Nephron (organoid): ENCODE measurements around the gene SCAMP5.

Source experiments
- H3K27ac Mint-ChIP-seq, 3 experiments: 2 replicates each; pipeline ENCODE4 v1.8.0; 2020; ENCODE audit warnings: mixed read lengths in 3 of 3, mild to moderate bottlenecking in 2 of 3, moderate library complexity in 1 of 3
- H3K27me3 Mint-ChIP-seq: 2 replicates; pipeline ENCODE4 v1.8.0; 2021; ENCODE audit warnings: low read depth, mild to moderate bottlenecking, moderate library complexity, mixed read lengths
- H3K36me3 Mint-ChIP-seq: 2 replicates; pipeline ENCODE4 v1.8.0; 2020; ENCODE audit warnings: low read depth, mixed read lengths
- H3K4me1 Mint-ChIP-seq: 2 replicates; pipeline ENCODE4 v1.8.0; 2020; ENCODE audit warnings: mixed read lengths
- H3K4me3 Mint-ChIP-seq, 3 experiments: 2 replicates each; pipeline ENCODE4 v1.8.0; 2020; ENCODE audit warnings: mild to moderate bottlenecking in 3 of 3, mixed read lengths in 3 of 3, moderate library complexity in 2 of 3
- H3K9me3 Mint-ChIP-seq: 2 replicates; pipeline ENCODE4 v1.8.0; 2020; ENCODE audit warnings: mixed read lengths
- TF ChIP-seq, protein P1 (sequence below), 3 experiments: fragments of 200-600 bp; sonication (generic); IDR thresholded peaks; one replicate each; pipeline ENCODE4 v1.5.0; 2021; ENCODE audit warnings: antibody characterized with exemption in 3 of 3; ENCODE audit not compliant: unreplicated experiment in 3 of 3

Gene SCAMP5

GRCh38 chr15:74959586-74959939 lies 35.8 kb upstream of the SCAMP5 start:
- Mint-ChIP-seq H3K4me3 (peak overlapping the region; percentile 75 to 80 (median 79)), H3K9me3 (no peaks in the 10 kb centered on the region), H3K27me3 (peaks cover 92% of the 10 kb centered on the region), H3K27ac (peak overlapping the region in 1 of 3 experiments; percentile 80), H3K36me3 (no peaks in the 10 kb centered on the region), H3K4me1 (peaks cover 20% of the 10 kb centered on the region)
- TF ChIP-seq, protein P1, sequence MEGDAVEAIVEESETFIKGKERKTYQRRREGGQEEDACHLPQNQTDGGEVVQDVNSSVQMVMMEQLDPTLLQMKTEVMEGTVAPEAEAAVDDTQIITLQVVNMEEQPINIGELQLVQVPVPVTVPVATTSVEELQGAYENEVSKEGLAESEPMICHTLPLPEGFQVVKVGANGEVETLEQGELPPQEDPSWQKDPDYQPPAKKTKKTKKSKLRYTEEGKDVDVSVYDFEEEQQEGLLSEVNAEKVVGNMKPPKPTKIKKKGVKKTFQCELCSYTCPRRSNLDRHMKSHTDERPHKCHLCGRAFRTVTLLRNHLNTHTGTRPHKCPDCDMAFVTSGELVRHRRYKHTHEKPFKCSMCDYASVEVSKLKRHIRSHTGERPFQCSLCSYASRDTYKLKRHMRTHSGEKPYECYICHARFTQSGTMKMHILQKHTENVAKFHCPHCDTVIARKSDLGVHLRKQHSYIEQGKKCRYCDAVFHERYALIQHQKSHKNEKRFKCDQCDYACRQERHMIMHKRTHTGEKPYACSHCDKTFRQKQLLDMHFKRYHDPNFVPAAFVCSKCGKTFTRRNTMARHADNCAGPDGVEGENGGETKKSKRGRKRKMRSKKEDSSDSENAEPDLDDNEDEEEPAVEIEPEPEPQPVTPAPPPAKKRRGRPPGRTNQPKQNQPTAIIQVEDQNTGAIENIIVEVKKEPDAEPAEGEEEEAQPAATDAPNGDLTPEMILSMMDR (IDR thresholded peaks at IDR 0.05; ENCODE audit: unreplicated experiment in 3 of 3): no peak

GRCh38 chr15:74960286-74960685 lies 35.1 kb upstream of the SCAMP5 start:
- TF ChIP-seq, protein P1 (IDR thresholded peaks at IDR 0.05; ENCODE audit: unreplicated experiment in 3 of 3): no peak

DNA sequence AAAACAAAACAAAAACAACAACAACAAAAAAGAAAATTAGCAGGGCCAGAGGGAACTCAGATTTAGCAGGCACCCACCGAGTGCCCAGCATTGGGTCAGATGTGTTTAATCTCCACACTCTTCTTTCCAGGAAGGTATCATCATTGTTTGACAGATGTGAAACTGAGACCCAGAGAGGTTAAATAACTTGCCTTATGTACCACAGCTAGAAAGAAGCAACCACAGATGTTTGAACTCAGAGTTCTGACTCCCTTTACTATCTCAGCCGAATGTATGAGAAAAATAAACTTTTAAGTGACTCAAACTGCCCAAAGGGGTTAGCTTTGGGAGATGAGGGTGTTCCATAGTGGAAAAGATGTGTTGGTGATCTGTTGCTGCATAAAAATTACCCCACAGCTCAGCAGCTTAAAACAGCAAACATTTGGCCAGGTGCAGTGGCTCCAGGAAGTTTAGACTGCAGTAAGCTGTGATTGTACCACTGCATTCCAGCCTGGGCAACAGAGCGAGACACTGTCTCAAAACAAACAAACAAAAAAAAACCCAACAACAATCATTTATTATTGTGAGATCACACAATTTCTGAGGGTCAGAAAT lies 34.3 kb upstream of the SCAMP5 start:
- no peaks in the 10 kb centered on the region for H3K9me3 Mint-ChIP-seq
- H3K27me3 Mint-ChIP-seq: peaks cover 77% of the 10 kb centered on the region
- TF ChIP-seq, protein P1 (IDR thresholded peaks at IDR 0.05; ENCODE audit: unreplicated experiment in 3 of 3): no peak
- H3K36me3 Mint-ChIP-seq: no peaks in the 10 kb centered on the region
- H3K4me3 Mint-ChIP-seq: peak overlapping the region in 1 of 3 experiments; percentile 28
- peaks cover 20% of the 10 kb centered on the region for H3K4me1 Mint-ChIP-seq
- peak overlapping the region in 1 of 3 experiments; percentile 14 for H3K27ac Mint-ChIP-seq

More at GRCh38 chr15:74960286-74960685, 35.1 kb upstream of the SCAMP5 start:
- H3K4me3 Mint-ChIP-seq: no peak overlapping the region
- no peak overlapping the region for H3K27ac Mint-ChIP-seq
- peaks cover 20% of the 10 kb centered on the region for H3K4me1 Mint-ChIP-seq
- no peaks in the 10 kb centered on the region for H3K9me3 Mint-ChIP-seq
- peaks cover 85% of the 10 kb centered on the region for H3K27me3 Mint-ChIP-seq
- H3K36me3 Mint-ChIP-seq: no peaks in the 10 kb centered on the region

GRCh38 chr15:74961616-74962015 lies 33.7 kb upstream of the SCAMP5 start:
- Mint-ChIP-seq H3K27ac (peak overlapping the region in 1 of 3 experiments; percentile 14), H3K4me1 (peaks cover 20% of the 10 kb centered on the region), H3K9me3 (no peaks in the 10 kb centered on the region), H3K36me3 (no peaks in the 10 kb centered on the region), H3K4me3 (no peak overlapping the region), H3K27me3 (peaks cover 80% of the 10 kb centered on the region)
- TF ChIP-seq, protein P1 (IDR thresholded peaks at IDR 0.05; ENCODE audit: unreplicated experiment in 3 of 3): no peak

DNA sequence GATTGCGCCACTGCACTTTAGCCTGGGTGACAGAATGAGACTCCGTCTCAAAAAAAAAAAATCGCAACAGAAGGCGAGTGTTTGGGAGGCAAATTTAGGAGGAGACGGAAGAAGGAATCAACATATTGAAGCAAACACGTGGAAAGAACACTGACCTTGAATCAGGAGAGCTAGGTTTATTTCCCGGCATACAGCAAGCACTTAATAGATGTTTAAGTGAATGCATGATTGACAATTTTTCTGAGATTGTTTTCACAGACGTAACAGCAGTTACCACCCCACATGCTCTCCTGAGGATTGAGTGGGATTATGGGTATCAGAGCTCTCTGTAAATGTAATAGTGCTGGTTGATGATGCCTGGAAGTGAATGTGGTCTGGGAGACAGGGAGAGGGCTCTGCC lies 33.1 kb upstream of the SCAMP5 start:
- Mint-ChIP-seq H3K4me3 (no peak overlapping the region), H3K27ac (no peak overlapping the region), H3K36me3 (no peaks in the 10 kb centered on the region), H3K9me3 (no peaks in the 10 kb centered on the region), H3K27me3 (peaks cover 74% of the 10 kb centered on the region), H3K4me1 (peaks cover 20% of the 10 kb centered on the region)
- TF ChIP-seq, protein P1 (IDR thresholded peaks at IDR 0.05; ENCODE audit: unreplicated experiment in 3 of 3): no peak

- Mint-ChIP-seq H3K4me1 (peaks cover 20% of the 10 kb centered on the region), H3K27me3 (peaks cover 69% of the 10 kb centered on the region), H3K9me3 (no peaks in the 10 kb centered on the region), H3K36me3 (no peaks in the 10 kb centered on the region), H3K27ac (no peak overlapping the region), H3K4me3 (no peak overlapping the region)
- TF ChIP-seq, protein P1 (IDR thresholded peaks at IDR 0.05; ENCODE audit: unreplicated experiment in 3 of 3): no peak
Measured at GRCh38 chr15:74962671-74963070, 32.7 kb upstream of the SCAMP5 start.
